Lower lobe of right lung (tissue), 2 donors: ENCODE data around the gene TMEM50B. TPM values are rescaled to one million over a fixed set of nuclear protein-coding genes. Genes with fewer than 3 reads are reported as not detected.

Experiments used
- ATAC-seq, 2 donors: fragments of 200-7000 bp; cut with Tn5 transposase; one replicate each; pipeline ENCODE4 v1.9.1; 2020 to 2022; ENCODE audit warnings: mild to moderate bottlenecking in 2 of 2, moderate library complexity in 2 of 2
- DNase-seq: peaks from one replicate; pipeline ENCODE4 v3.0.0-alpha.2; 2020
- H3K27ac ChIP-seq: fragments of 200-600 bp; one replicate; pipeline ENCODE4 v1.8.0; 2022
- H3K27me3 ChIP-seq: fragments of 200-600 bp; one replicate; pipeline ENCODE4 v1.8.0; 2022; ENCODE audit warnings: low read depth
- H3K36me3 ChIP-seq: fragments of 200-600 bp; one replicate; pipeline ENCODE4 v1.8.0; 2022; ENCODE audit warnings: mild to moderate bottlenecking
- H3K4me1 ChIP-seq: fragments of 200-600 bp; one replicate; pipeline ENCODE4 v1.8.0; 2022
- H3K4me3 ChIP-seq: fragments of 200-600 bp; one replicate; pipeline ENCODE4 v1.8.0; 2022; ENCODE audit warnings: mild to moderate bottlenecking
- H3K9me3 ChIP-seq: fragments of 200-600 bp; one replicate; pipeline ENCODE4 v1.8.0; 2022
- intact Hi-C: fragments of 100-400 bp; cut with DNase I; formaldehyde crosslinking; loops from one replicate; pipeline ENCODE4 v1.11.0; 2022
- total RNA-seq: library from RNA; stranded (reverse); fragmentation: NEBNext Ultra II Directional; extraction: Animal tissue kit (Norgen Biotek cat#: 25700); gene quantifications from one replicate; pipeline ENCODE4 v1.2.1, GENCODE V29; 2021
- TF ChIP-seq, protein P1 (sequence below): fragments of 200-600 bp; IDR thresholded peaks from one replicate; pipeline ENCODE4 v1.8.0; 2022; ENCODE audit warnings: antibody characterized with exemption, mild to moderate bottlenecking
- donor health status: DM: no; HTN: yes; CAD: no; lungs with severe emphysema.

Gene TMEM50B
- total RNA-seq, 1 donor from 2014 or later: 59.6 TPM

- peak overlapping the region; percentile 57 for H3K27ac ChIP-seq
- no peaks in the 10 kb centered on the region for H3K27me3 ChIP-seq
- ATAC-seq: peak; percentile 25 to 74
- no peak overlapping the region for H3K4me3 ChIP-seq
- H3K9me3 ChIP-seq: no peaks in the 10 kb centered on the region
- no peak for DNase-seq
- intact Hi-C loops: no loop called here
- H3K4me1 ChIP-seq: peaks cover 24% of the 10 kb centered on the region
- TF ChIP-seq, protein P1, sequence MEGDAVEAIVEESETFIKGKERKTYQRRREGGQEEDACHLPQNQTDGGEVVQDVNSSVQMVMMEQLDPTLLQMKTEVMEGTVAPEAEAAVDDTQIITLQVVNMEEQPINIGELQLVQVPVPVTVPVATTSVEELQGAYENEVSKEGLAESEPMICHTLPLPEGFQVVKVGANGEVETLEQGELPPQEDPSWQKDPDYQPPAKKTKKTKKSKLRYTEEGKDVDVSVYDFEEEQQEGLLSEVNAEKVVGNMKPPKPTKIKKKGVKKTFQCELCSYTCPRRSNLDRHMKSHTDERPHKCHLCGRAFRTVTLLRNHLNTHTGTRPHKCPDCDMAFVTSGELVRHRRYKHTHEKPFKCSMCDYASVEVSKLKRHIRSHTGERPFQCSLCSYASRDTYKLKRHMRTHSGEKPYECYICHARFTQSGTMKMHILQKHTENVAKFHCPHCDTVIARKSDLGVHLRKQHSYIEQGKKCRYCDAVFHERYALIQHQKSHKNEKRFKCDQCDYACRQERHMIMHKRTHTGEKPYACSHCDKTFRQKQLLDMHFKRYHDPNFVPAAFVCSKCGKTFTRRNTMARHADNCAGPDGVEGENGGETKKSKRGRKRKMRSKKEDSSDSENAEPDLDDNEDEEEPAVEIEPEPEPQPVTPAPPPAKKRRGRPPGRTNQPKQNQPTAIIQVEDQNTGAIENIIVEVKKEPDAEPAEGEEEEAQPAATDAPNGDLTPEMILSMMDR: no peak
- H3K36me3 ChIP-seq: peaks cover 100% of the 10 kb centered on the region
Measured at GRCh38 chr21:33433425-33434114, 46.2 kb downstream of the TMEM50B start.

DNA sequence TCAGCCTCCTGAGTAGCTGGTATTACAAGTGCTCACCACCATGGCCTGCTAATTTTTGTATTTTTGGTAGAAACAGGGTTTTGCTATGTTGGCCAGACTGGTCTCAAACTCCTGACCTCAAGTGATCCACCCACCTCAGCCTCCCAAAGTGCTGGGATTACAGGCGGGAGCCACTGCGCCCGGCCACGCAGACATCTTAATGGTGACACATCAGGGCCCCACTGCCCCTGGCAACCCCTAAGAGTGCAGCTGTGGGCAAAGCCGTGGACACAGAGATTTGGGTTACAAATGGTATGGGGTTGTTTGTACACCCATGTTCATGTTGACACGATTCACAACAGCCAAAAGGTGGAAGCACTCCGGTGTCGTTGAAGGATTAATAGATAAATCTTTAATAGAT is 46.8 kb downstream of the TMEM50B start:
- TF ChIP-seq, protein P1: no peak
- intact Hi-C loops: no loop called here
- Histone ChIP-seq H3K27me3 (no peaks in the 10 kb centered on the region), H3K4me1 (peaks cover 24% of the 10 kb centered on the region), H3K36me3 (peaks cover 100% of the 10 kb centered on the region), H3K9me3 (no peaks in the 10 kb centered on the region), H3K4me3 (no peak overlapping the region), H3K27ac (no peak overlapping the region)
- no peak for ATAC-seq
- DNase-seq: no peak

DNA sequence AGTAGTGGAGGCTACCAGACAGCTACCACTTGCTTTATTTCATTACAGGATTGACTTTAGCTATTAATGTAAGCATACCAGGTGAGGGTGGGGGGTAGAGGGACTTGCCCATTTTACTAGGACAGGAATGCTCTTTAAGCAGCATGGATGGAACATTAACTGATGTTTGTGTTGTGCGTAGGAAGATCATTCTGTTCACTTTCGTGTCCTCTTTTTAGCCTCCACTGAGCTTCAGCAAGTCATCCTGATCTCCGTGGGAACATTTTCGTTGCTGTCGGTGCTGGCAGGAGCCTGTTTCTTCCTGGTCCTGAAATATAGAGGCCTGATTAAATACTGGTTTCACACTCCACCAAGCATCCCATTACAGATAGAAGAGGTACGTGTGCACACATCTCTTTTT is 47.3 kb downstream of the TMEM50B start:
- ATAC-seq: no peak
- Histone ChIP-seq H3K4me3 (no peak overlapping the region), H3K27ac (no peak overlapping the region), H3K36me3 (peaks cover 100% of the 10 kb centered on the region), H3K4me1 (peaks cover 24% of the 10 kb centered on the region), H3K9me3 (no peaks in the 10 kb centered on the region), H3K27me3 (no peaks in the 10 kb centered on the region)
- TF ChIP-seq, protein P1: no peak
- no peak for DNase-seq
- intact Hi-C loops: no loop called here

- H3K4me1 ChIP-seq: peaks cover 24% of the 10 kb centered on the region
- H3K9me3 ChIP-seq: no peaks in the 10 kb centered on the region
- DNase-seq: no peak
- no peak overlapping the region for H3K27ac ChIP-seq
- no peak for ATAC-seq
- no peak overlapping the region for H3K4me3 ChIP-seq
- no peaks in the 10 kb centered on the region for H3K27me3 ChIP-seq
- TF ChIP-seq, protein P1: no peak
- intact Hi-C loops: no loop called here
- peaks cover 100% of the 10 kb centered on the region for H3K36me3 ChIP-seq
Measured at GRCh38 chr21:33430858-33431257, 48.9 kb downstream of the TMEM50B start.

DNA sequence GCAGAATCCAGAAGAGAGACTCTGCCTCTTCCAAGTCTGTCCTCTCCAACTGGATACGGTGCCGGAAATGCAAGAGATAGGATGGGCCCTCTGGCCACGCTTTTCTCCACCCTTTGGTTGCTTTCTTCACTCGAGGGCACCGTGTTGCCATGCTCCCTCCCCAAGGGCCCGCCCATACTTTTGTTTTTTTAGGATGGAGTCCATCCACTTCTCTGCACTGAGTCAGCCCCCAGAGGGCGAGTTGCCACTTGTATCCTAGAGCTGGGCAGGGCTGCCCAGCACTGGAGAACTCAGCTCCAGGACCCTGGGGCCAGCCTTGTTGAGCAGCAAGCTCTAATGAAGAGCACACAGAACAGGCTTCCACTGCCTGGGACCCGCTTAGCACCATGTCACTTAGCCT is 51.1 kb downstream of the TMEM50B start:
- no peak overlapping the region for H3K27ac ChIP-seq
- peak; percentile 77 to 87 for ATAC-seq

More for the DNA sequence above, 51.1 kb downstream of the TMEM50B start:
- DNase-seq: peak; percentile 68
- intact Hi-C loops: no loop called here
- Histone ChIP-seq H3K4me3 (no peak overlapping the region), H3K9me3 (no peaks in the 10 kb centered on the region), H3K27me3 (no peaks in the 10 kb centered on the region), H3K36me3 (peaks cover 100% of the 10 kb centered on the region), H3K4me1 (peaks cover 9% of the 10 kb centered on the region)
- TF ChIP-seq, protein P1: no peak
